Heart left ventricle (tissue), 13 donors: ENCODE measurements around the gene KLHL29.

Experiments used
- CTCF ChIP-seq, 12 donors: fragments of 200-600 bp; sonication (generic) in 4 of 12; IDR thresholded peaks; one replicate each; pipeline versions ENCODE4 v1.5.0 to v1.8.0; 2018 to 2022; ENCODE audit warnings: antibody characterized with exemption in 12 of 12, mild to moderate bottlenecking in 5 of 12
- POLR2A ChIP-seq, 2 donors: fragments of 450-650 bp; IDR thresholded peaks; one replicate each; pipeline ENCODE4 v1.6.1; 2017; ENCODE audit warnings: antibody characterized with exemption in 2 of 2, mild to moderate bottlenecking in 2 of 2, moderate library complexity in 2 of 2
- donor health status: ischemic (EF 13 %, LVEDD 7.1; RV severe dilation, severe dysfunction).
- donor health status: DM: no; HTN: yes; CAD: no.
- donor health status: DM: no; HTN: no; CAD: no.
- donor health status: ischemic (EF 25% LVEDD 6.9; RV normal size, moderate dysfunction).
- donor health status: ischemic (EF 25% LVEDD 5.7; RV mildly dilated, moderate dysfunction).
- donor health status: ischemic (EF 35%, LVEDD 5.7; RV mildly dilated, moderate dysfunction).
- donor health status: nonischemic (EF 11% LVEDD 7.7; RV severe dilation, severe dysfunction).
- donor health status: DM: yes; HTN: yes; CAD: no.
- donor health status: PGD.
- donor health status: ischemic (EF 29% LVEDD 5.4; RV normal size, mild dysfunction).
- donor health status: nonischemic (EF 23%, LVEDD 6.1; RV moderate dilation, normal function).

GRCh38 chr2:23427350-23427749 lies 42.4 kb downstream of the KLHL29 start:
- no peak for TF ChIP-seq CTCF (IDR thresholded peaks at IDR 0.05)
- TF ChIP-seq POLR2A (IDR thresholded peaks at IDR 0.05) = no peak
